Osteocyte (in vitro differentiated cells): ENCODE results near the gene LILRA5. TPM values are rescaled to one million over a fixed set of nuclear protein-coding genes. Genes with fewer than 3 reads are reported as not detected.
"Not testable (repeated sequence)": the region's sequence is repeated elsewhere in the genome, so short reads cannot be mapped to it uniquely, and the experiment has no call there.

Experiments
- DNase-seq: peaks from one replicate; pipeline ENCODE4 v3.0.0; 2021; ENCODE audit warnings: mixed read lengths; ENCODE audit not compliant: unreplicated experiment; ENCODE audit errors: extremely low spot score
- H3K27ac Mint-ChIP-seq: one replicate; pipeline ENCODE4 v1.8.0; 2021; ENCODE audit warnings: mild to moderate bottlenecking, mixed read lengths; ENCODE audit not compliant: unreplicated experiment
- H3K27me3 Mint-ChIP-seq: one replicate; pipeline ENCODE4 v1.8.0; 2021; ENCODE audit warnings: mixed read lengths; ENCODE audit not compliant: unreplicated experiment
- H3K36me3 Mint-ChIP-seq: one replicate; pipeline ENCODE4 v1.8.0; 2021; ENCODE audit warnings: mixed read lengths; ENCODE audit not compliant: unreplicated experiment
- H3K4me1 Mint-ChIP-seq: one replicate; pipeline ENCODE4 v1.8.0; 2021; ENCODE audit warnings: mixed read lengths; ENCODE audit not compliant: unreplicated experiment
- H3K4me3 Mint-ChIP-seq: one replicate; pipeline ENCODE4 v1.8.0; 2021; ENCODE audit warnings: mild to moderate bottlenecking, moderate library complexity, mixed read lengths; ENCODE audit not compliant: unreplicated experiment
- H3K9me3 Mint-ChIP-seq: one replicate; pipeline ENCODE4 v1.8.0; 2021; ENCODE audit warnings: mixed read lengths; ENCODE audit not compliant: unreplicated experiment
- CTCF ChIP-seq: fragments of 200-600 bp; sonication (generic); IDR thresholded peaks from 2 replicates; pipeline ENCODE4 v1.5.0; 2021; ENCODE audit warnings: antibody characterized with exemption, mild to moderate bottlenecking, moderate library complexity
- long read RNA-seq: library from polyadenylated mRNA; unstranded; transcript quantifications from one replicate; pipeline ENCODE4 v2.0.0, GENCODE V29; 2021
- total RNA-seq: library from RNA; stranded (reverse); gene quantifications from 2 replicates; pipeline ENCODE4 v1.2.1, GENCODE V29; 2021

LILRA5 gene
- total RNA-seq, result not detected in 2 replicates
- long read RNA-seq, result 0 reads

GRCh38 chr19:54312436-54313377 is at the start of gene LILRA5:
Gene LILRA5 (minus strand): TSS chr19:54313166. CDS start chr19:54313019, 147 bp downstream.
- DNase-seq, result no peak
- no peak within 1 kb of the TSS for H3K27ac Mint-ChIP-seq
- no peak for TF ChIP-seq CTCF
- H3K36me3 Mint-ChIP-seq, result no peaks in the 10 kb centered on the region
- no peaks in the 10 kb centered on the region for H3K4me1 Mint-ChIP-seq
- no peaks in the 10 kb centered on the region for H3K27me3 Mint-ChIP-seq
- no peak within 1 kb of the TSS for H3K4me3 Mint-ChIP-seq
- H3K9me3 Mint-ChIP-seq, result no peaks in the 10 kb centered on the region

- not testable (repeated sequence) for H3K36me3 Mint-ChIP-seq
These were observed 48.9 kb upstream of the LILRA5 start for GRCh38 chr19:54361680-54362422.

GRCh38 chr19:54359149-54359820 is 46.3 kb upstream of the LILRA5 start:
- not testable (repeated sequence) for H3K4me1 Mint-ChIP-seq, H3K36me3 Mint-ChIP-seq, H3K4me3 Mint-ChIP-seq, H3K27ac Mint-ChIP-seq, DNase-seq, H3K27me3 Mint-ChIP-seq, H3K9me3 Mint-ChIP-seq

More at GRCh38 chr19:54361680-54362422, 48.9 kb upstream of the LILRA5 start:
- not testable (repeated sequence) for DNase-seq, H3K4me1 Mint-ChIP-seq, H3K27ac Mint-ChIP-seq, H3K4me3 Mint-ChIP-seq, H3K9me3 Mint-ChIP-seq, H3K27me3 Mint-ChIP-seq

GRCh38 chr19:54357381-54357780 is 44.4 kb upstream of the LILRA5 start:
- H3K36me3 Mint-ChIP-seq, result no peaks in the 10 kb centered on the region
- H3K27ac Mint-ChIP-seq, result no peak overlapping the region
- H3K4me3 Mint-ChIP-seq, result no peak overlapping the region
- H3K4me1 Mint-ChIP-seq, result no peaks in the 10 kb centered on the region
- DNase-seq, result no peak
- no peaks in the 10 kb centered on the region for H3K9me3 Mint-ChIP-seq
- TF ChIP-seq CTCF, result no peak
- no peaks in the 10 kb centered on the region for H3K27me3 Mint-ChIP-seq

- no peak for DNase-seq
- no peaks in the 10 kb centered on the region for H3K4me1 Mint-ChIP-seq
- H3K27me3 Mint-ChIP-seq, result no peaks in the 10 kb centered on the region
- H3K27ac Mint-ChIP-seq, result no peak overlapping the region
- H3K36me3 Mint-ChIP-seq, result no peaks in the 10 kb centered on the region
- H3K9me3 Mint-ChIP-seq, result no peaks in the 10 kb centered on the region
- H3K4me3 Mint-ChIP-seq, result no peak overlapping the region
- no peak for TF ChIP-seq CTCF
These were observed 43.6 kb upstream of the LILRA5 start for GRCh38 chr19:54356444-54357056.
